ENCODE data around the gene CPNE8.
"Not testable (repeated sequence)": the region's sequence is repeated elsewhere in the genome, so short reads cannot be mapped to it uniquely, and the experiment has no call there.

Gene CPNE8

DNA sequence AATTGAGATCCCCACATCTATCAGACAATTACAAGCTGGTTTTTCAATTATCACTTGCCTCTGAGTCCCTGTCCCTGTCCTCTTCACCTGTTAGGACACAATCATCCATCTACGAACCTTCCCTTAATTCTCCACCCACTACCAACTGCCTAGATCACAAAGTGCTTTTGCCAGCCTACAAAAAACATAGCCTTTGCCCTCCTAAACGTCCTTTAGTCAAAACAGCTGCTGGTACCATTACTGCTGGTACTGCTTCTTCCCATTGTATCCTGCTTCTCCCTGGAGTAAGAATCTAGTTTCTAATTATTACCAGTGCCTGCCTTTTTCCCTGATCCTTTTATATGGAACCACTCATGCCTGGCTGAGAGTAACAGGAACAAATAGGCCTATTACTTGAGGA, 82.1 kb downstream of the CPNE8 start:
- FAIRE-seq, result no peak

- FAIRE-seq, result no peak
Observed at GRCh38 chr12:38817942-38818341, 87.4 kb downstream of the CPNE8 start.

- no peak for FAIRE-seq
Observed at GRCh38 chr12:38813923-38814322, 91.5 kb downstream of the CPNE8 start.

DNA sequence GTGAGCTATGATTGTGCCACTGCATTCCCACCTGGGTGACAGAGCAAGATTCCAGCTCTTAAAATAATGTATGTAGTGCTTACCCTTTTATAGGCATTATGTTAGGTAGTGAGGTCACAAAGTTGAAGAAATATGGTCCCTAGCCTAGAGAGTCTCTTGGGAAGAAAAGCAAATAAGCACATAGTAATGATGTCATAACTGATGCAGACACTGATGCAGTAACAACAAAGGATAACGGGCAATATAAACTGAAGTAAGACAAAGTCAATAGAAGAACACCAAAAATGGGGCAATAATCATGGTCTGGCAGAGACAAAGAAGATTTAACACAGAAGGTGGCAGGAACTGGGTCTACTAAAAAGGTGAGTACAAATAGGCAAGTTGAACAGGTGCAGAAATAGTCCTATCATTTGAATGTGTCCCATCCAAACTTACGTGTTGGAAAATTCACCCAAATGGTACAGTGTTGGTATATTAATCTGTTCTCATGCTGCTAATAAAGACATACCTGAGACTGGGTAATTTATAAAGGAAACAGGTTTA, 93.5 kb downstream of the CPNE8 start:
- no peak for FAIRE-seq

DNA sequence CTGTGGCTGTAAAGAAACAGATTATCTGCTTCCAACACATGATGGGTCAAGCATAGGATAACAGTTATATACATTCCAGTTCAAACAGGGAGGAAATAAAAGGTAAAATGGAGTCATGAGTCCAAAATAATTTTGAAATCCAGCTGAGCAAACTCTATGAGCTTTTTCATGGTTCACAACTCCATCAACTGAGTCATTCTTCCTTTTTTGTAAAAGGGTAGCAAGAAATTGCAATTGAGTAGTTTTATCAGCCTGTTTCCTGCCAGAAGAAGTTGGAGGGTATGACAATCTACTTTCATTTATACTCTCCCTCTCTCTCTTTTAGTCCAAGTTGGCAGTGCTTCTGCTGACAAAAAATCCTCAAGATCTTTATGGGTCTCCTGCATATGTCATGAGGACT, 95.6 kb downstream of the CPNE8 start:
- FAIRE-seq, result no peak

DNA sequence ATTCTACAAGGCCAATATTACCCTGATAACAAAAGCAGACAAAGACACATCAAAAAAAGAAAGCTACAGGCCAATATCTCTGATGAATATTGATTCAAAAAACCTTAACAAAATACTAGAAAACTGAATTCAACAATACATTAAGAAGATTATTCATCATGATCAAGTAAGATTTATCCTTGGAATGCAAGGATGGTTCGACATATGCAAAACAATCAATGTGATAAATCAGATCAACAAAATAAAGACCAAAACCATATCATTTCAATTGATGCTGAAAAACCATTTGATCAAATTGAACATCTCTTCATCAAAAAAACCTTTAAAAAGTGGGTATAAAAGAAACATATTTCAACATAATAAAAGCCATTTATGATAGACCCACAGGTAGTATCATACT, 117.3 kb downstream of the CPNE8 start:
- FAIRE-seq, result no peak

DNA sequence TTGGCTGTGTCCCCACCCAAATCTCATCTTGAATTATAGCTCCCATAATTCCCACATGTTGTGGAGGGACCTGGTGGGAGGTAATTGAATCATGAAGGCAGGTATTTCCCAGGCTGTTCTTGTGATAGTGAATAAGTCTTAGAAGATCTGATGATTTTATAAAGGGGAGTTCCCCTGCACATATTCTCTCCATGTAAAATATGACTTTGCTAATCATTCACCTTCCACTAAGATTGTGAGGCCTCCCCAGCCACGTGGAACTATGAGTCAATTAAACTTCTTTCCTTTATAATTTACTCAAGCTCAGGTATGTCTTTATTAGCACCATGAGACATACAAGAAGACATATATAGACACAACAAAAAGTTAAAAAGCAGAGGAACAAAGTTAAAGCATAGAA, 120.0 kb downstream of the CPNE8 start:
- FAIRE-seq, result no peak

GRCh38 chr12:38783304-38783703, 122.1 kb downstream of the CPNE8 start:
- FAIRE-seq, result no peak

- FAIRE-seq, result no peak
Observed at GRCh38 chr12:38782359-38782758, 123.0 kb downstream of the CPNE8 start.

GRCh38 chr12:38776647-38777046, 128.7 kb downstream of the CPNE8 start:
- FAIRE-seq, result no peak

DNA sequence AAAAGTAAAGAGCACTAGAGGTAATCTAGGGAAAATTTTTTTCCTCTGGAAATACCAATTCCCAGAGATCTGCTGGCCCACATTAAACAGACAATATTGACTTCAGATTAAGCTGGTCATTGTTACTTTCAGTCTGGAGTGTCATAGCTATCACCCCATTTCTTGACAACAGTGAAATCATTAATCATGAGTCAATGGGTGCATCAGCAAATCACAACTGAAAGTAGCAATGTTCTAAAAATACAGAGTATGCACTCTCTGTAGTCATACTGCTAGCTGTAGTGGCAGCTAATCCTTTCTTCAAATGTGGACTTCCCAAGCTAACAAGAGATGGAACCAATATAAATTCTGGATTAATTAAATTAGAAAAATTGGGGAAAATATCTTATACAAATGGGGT, 129.9 kb downstream of the CPNE8 start:
- no peak for FAIRE-seq

- no peak for FAIRE-seq
Observed at GRCh38 chr12:38772437-38772836, 133.0 kb downstream of the CPNE8 start.

DNA sequence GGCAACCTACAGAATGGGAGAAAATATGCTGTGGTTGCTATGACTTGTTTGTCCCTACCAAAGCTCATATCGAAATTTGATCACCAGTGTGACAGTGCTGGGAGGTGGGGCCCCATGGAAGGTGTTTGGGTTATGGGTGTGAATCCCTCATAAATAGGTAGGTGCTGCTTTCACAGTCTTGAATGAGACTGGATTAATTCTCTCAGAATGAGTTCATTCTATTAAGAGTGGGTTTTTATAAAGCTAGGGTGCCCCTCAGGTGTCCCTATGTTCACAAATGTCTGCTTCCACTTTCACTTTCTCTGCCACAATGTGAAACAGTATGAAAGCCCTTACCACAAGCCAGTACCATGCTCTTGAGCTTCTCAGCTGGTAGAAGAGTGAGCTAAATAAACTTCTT, 133.5 kb downstream of the CPNE8 start:
- no peak for FAIRE-seq

DNA sequence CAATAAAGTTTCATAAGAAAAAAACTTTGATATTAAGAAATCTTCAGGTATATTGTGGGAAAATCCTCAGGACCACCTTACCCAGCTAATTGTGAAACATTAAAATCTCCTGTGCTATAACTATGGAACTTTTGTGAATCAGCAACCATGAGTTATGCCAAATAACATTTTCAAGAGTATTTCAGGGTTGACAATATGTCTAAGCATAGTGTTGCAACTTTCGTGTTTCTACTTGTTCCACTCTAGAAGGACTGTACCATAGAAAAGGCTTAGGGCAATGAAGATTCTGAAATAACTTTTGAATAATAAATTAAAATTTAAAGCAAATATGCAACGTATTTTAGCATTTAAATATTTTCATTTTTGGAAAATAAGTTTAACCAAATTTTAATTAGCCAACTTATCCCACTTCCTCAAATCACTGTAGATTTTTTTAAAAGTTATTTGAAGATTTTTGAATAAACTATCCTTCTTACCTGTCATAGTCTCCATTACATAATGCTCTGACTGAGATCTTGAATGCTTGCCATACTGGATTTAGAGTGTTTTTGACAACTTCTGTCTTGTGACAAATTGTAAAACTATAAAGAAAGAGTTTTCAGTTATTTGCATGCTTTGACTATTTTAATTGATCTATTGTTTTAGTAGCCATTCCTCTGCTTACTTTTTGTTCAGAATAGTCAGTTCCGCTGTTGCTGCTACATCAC, 143.6 kb downstream of the CPNE8 start:
- FAIRE-seq, result no peak

- FAIRE-seq, result no peak
Observed at GRCh38 chr12:38761111-38761510, 144.3 kb downstream of the CPNE8 start.

- no peak for FAIRE-seq
Observed at GRCh38 chr12:38759621-38760020, 145.8 kb downstream of the CPNE8 start.

- no peak for FAIRE-seq
Observed at GRCh38 chr12:38746744-38747143, 158.6 kb downstream of the CPNE8 start.

DNA sequence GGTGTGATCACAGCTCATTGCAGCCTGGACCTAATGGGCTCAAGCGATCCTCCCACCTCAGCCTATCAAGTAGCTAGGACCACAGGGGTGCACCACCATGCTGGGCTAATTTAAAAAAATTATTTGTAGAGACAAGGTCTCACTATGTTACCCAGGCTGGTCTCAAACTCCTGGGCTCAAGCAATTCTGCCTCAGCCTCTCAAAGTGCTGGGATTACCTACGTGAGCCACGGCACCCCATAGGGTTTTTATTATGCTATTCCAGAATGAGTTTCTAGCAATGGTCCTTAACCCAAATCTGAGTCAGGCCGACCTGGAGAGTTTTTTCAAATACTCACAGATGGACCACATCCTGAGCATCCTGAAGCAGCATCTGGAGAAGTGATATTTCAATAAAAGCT, 159.8 kb downstream of the CPNE8 start:
- no peak for FAIRE-seq

DNA sequence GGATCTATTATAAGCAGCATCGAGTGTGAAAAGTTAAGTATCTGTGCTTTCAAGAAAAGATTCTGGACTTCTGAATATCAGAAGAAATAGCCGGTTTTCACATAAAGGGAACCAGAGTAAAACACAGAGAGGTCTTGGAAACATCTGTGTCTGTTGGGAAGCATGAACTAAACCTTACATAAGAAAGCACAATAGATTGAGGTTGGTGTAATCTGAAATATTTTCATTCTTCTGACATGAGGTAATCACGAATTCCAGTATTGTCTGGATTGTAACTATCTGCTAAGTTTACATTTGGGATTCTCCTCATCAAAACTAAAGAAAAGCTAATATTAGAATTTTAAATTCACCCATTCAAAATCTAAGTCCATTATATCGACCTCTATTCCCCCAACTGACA, 161.3 kb downstream of the CPNE8 start:
- no peak for FAIRE-seq

- FAIRE-seq, result not testable (repeated sequence)
Observed at GRCh38 chr12:38742496-38742895, 162.9 kb downstream of the CPNE8 start.

DNA sequence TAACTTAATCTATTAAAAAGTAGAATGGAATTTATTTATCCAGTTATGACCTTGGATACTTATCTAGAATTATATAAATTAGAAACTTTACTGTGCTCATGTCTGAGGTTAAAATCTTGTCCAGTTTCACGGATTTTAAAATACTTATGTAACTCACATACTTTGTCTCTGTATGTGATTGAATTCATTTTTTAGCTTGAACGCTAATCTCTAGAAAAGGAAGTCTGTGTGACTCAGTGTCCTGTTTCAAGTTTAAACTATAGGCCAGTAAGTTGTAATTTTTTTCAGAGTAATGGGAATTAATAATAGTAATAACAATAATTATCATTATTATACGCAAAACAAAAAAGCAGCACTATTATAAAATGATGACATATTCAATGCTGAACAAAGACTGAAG, 168.6 kb downstream of the CPNE8 start:
- FAIRE-seq, result peak; percentile 39

DNA sequence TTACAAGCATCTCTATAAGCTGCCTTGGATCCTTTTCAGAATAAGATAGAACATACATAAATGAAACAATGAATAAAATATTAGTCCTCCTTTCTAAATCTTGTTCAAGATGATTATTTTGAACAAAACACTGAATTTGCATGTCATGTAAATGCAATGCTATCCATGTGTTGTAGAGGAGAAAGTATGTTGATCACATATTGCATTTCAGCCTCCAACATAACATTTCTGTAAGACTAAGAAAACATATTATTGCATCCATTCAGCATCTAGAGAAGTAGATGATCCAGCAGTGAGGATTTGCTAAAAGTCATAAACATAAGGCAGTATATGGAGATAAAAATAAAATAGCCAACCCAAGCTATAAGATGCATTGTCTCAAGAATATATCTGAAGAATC, 172.6 kb downstream of the CPNE8 start:
- FAIRE-seq, result no peak

DNA sequence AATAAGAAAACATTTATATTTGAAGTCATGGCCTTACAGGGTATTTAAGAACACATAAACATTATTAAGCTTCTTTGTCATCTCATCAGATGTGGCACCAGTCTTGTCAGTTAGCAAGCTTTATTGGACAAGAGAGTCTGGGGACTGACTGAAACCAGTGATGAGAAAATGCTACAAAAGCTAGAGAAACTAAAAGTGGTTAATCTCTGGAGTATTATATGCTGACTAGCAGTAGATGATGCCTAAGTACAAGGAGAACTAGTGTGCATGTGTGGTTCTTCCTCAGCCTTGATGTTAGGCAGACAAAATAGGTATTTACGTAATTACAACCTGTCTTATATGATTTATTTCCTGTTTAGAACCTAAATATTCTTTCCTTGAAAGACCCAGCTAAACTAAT, 176.5 kb downstream of the CPNE8 start:
- FAIRE-seq, result no peak

- no peak for FAIRE-seq
Observed at GRCh38 chr12:38721611-38722252, 183.7 kb downstream of the CPNE8 start.

DNA sequence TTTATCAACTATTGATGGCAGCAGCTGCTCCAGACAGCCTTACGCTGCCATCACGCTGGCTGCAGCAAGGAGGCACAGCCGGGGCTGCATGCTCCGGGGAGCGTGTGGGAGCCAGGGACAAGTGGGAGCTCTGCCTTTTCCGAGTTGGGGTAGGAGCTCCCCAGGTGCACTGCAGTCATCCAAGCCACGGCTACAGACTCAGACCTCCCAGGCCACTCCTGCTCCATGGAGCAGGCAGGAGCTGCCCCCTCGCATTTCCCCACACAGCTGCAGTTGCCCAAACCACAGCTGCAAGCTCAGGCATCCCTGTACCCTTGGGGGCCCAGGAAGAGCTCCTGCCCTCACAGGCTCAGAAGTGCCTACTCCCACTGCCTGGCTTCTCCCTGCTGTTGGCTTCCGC, 184.7 kb downstream of the CPNE8 start:
- no peak for FAIRE-seq

All from G401.6 (cell line).